GM13976 (cell line): ENCODE results near the gene TKTL1.

ENCODE experiments used
- DNase-seq: peaks from one replicate; pipeline ENCODE4 v3.0.0; 2012; ENCODE audit warnings: low spot score
- in situ Hi-C: fragments of 300-500 bp; cut with MboI; formaldehyde crosslinking; loops from one replicate; pipeline ENCODE4 v1.12.0; 2022; ENCODE audit warnings: low sequenced_read_pairs, mixed read lengths, inconsistent platforms; ENCODE audit not compliant: unreplicated experiment
- TF ChIP-seq, protein P1 (sequence below): IDR thresholded peaks from 2 replicates; pipeline ENCODE4 v1.5.1; 2012; ENCODE audit warnings: borderline replicate concordance, mild to moderate bottlenecking; ENCODE audit not compliant: insufficient read depth; ENCODE audit errors: extremely low read depth, missing control alignments, control extremely low read depth

The TKTL1 gene

GRCh38 chrX:154307202-154307601 lies 11.6 kb downstream of the TKTL1 start:
- in situ Hi-C loops, result no loop called here

GRCh38 chrX:154308108-154308946 lies 12.7 kb downstream of the TKTL1 start:
- DNase-seq, result peak; percentile 64
- TF ChIP-seq, protein P1, sequence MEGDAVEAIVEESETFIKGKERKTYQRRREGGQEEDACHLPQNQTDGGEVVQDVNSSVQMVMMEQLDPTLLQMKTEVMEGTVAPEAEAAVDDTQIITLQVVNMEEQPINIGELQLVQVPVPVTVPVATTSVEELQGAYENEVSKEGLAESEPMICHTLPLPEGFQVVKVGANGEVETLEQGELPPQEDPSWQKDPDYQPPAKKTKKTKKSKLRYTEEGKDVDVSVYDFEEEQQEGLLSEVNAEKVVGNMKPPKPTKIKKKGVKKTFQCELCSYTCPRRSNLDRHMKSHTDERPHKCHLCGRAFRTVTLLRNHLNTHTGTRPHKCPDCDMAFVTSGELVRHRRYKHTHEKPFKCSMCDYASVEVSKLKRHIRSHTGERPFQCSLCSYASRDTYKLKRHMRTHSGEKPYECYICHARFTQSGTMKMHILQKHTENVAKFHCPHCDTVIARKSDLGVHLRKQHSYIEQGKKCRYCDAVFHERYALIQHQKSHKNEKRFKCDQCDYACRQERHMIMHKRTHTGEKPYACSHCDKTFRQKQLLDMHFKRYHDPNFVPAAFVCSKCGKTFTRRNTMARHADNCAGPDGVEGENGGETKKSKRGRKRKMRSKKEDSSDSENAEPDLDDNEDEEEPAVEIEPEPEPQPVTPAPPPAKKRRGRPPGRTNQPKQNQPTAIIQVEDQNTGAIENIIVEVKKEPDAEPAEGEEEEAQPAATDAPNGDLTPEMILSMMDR, result peak; percentile 73
- in situ Hi-C loops, result no loop called here

More at GRCh38 chrX:154307202-154307601, 11.6 kb downstream of the TKTL1 start:
- no peak for DNase-seq
- TF ChIP-seq, protein P1, result no peak

GRCh38 chrX:154309041-154309775 lies 13.6 kb downstream of the TKTL1 start:
- DNase-seq, result no peak
- TF ChIP-seq, protein P1, result no peak
- in situ Hi-C loops, result no loop called here

- in situ Hi-C loops, result no loop called here
- DNase-seq, result no peak
- TF ChIP-seq, protein P1, result no peak
Measured at GRCh38 chrX:154310616-154311536, 15.3 kb downstream of the TKTL1 start.

DNA sequence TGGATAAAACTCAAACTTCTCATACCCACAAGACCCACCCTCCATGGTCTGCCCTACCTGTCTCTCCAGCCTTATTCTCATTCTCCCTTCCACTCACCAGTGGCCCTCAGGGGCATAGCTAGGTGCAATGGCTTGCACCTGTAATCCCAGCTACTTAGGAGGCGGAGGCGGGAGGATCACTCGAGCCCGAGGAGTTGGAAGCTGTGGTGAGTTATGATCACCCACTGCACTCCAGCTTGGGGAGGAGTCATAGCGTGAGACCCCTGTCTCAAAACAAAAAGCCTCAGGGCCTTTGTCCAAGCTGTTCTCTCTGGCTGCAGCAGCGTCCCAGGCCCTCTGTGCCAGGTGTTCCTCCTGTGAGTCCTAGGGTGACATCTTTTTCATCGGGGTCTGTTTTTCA lies 16.5 kb downstream of the TKTL1 start:
- DNase-seq, result no peak
- in situ Hi-C loops, result no loop called here
- TF ChIP-seq, protein P1, result no peak

DNA sequence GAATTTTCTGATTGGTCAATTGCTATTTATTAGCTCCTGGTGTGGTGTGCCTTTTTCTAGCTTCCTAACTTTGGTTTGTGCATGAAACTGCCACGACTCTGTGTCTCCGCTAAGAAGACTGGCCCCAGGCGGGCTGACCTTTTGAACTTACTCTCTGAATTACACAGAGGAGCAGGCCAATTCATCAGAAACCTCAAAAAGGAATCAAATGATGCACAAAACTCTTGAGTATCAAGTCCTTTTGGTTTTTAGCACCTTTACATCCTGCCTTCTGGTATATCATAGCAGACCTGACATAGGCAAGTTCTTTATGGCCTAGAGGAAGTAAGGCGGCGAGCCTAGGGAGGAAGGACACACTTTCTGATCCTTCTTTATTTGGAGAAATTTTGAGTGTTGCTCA lies 17.6 kb downstream of the TKTL1 start:
- DNase-seq, result peak; percentile 53
- in situ Hi-C loops, result no loop called here
- TF ChIP-seq, protein P1, result no peak
